Measurements from ENCODE around the gene KCNK3. TPM values are rescaled to one million over a fixed set of nuclear protein-coding genes. Genes with fewer than 3 reads are reported as not detected.

The KCNK3 gene
- total and polyA plus RNA-seq, 2 of the 13 experiments (the other 11 are each of a cell fraction or from before 2014, with no cell fraction given) = not detected

DNA sequence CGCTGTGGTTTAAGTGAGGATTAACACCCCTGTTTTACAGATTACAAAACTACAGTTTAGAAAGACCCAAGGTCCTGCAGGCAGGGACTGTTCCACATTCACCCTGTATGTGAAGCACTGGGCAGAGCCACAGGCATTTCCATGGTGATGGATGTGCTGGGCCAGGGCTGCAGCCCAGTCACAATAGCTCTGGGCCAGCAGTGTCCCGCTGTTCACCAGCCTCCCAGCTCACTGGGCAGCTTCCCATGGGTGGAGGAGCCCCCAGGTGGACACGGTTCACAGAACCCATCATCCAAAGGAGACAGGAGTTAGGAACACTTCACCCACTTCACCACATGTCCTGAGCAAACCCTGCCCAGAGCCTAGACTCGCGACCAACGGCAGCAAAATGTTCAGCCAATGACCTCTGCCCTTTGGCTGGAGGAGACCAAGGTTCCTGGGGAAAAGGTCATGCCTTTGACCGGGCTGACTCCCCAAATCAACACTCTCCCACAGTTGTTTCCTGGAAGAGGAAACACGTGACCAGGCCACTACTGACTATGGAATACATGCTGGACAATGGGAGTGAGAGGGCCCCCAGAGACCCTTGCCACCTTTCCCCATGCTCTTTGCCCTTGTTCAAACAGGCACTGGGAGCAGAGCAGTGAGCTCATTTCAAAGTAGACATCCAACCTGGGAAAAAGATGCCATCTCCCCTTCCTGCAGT lies 43.5 kb downstream of the KCNK3 start (continued):
- TF ChIP-seq HBP1 (CRISPR knock-in tag; IDR thresholded peaks at IDR 0.05; ENCODE audit: low read depth) = no peak
- no peak for TF ChIP-seq ZNF572 (CRISPR knock-in tag; IDR thresholded peaks at IDR 0.05)
- TF ChIP-seq, protein P1, sequence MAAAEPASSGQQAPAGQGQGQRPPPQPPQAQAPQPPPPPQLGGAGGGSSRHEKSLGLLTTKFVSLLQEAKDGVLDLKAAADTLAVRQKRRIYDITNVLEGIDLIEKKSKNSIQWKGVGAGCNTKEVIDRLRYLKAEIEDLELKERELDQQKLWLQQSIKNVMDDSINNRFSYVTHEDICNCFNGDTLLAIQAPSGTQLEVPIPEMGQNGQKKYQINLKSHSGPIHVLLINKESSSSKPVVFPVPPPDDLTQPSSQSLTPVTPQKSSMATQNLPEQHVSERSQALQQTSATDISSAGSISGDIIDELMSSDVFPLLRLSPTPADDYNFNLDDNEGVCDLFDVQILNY (CRISPR knock-in tag; conservative IDR thresholded peaks at IDR 0.05) = no peak
- TF ChIP-seq ZNF274 (CRISPR knock-in tag; IDR thresholded peaks at IDR 0.05) = no peak
- no peak for TF ChIP-seq ZNF598 (CRISPR knock-in tag; IDR thresholded peaks at IDR 0.05; ENCODE audit: borderline replicate concordance)
- TF ChIP-seq, protein P2, sequence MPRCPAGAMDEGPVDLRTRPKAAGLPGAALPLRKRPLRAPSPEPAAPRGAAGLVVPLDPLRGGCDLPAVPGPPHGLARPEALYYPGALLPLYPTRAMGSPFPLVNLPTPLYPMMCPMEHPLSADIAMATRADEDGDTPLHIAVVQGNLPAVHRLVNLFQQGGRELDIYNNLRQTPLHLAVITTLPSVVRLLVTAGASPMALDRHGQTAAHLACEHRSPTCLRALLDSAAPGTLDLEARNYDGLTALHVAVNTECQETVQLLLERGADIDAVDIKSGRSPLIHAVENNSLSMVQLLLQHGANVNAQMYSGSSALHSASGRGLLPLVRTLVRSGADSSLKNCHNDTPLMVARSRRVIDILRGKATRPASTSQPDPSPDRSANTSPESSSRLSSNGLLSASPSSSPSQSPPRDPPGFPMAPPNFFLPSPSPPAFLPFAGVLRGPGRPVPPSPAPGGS (CRISPR knock-in tag; IDR thresholded peaks at IDR 0.05) = no peak
- TF ChIP-seq ZNF317 (CRISPR knock-in tag; IDR thresholded peaks at IDR 0.05) = peak; percentile 96
- TF ChIP-seq SMAD9 (CRISPR knock-in tag; IDR thresholded peaks at IDR 0.05) = no peak
- no peak for TF ChIP-seq ZNF20 (CRISPR knock-in tag; IDR thresholded peaks at IDR 0.05)
- TF ChIP-seq NFRKB (IDR thresholded peaks at IDR 0.05) = no peak
- no peak; the same call in 1 of the 2 replicates for TF ChIP-seq GABPB1 (CRISPR knock-in tag; IDR thresholded peaks at IDR 0.05)
- no peak for TF ChIP-seq NFKB2 (CRISPR knock-in tag; IDR thresholded peaks at IDR 0.05; ENCODE audit: borderline replicate concordance)
- TF ChIP-seq, protein P3, sequence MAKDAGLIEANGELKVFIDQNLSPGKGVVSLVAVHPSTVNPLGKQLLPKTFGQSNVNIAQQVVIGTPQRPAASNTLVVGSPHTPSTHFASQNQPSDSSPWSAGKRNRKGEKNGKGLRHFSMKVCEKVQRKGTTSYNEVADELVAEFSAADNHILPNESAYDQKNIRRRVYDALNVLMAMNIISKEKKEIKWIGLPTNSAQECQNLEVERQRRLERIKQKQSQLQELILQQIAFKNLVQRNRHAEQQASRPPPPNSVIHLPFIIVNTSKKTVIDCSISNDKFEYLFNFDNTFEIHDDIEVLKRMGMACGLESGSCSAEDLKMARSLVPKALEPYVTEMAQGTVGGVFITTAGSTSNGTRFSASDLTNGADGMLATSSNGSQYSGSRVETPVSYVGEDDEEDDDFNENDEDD (CRISPR knock-in tag; IDR thresholded peaks at IDR 0.05; ENCODE audit: borderline replicate concordance) = no peak
- TF ChIP-seq ARNT2 (CRISPR knock-in tag; IDR thresholded peaks at IDR 0.05; ENCODE audit: low read depth) = no peak; the same call in 1 of the 2 replicates
- TF ChIP-seq NR2F1 (CRISPR knock-in tag; IDR thresholded peaks at IDR 0.05) = peak; percentile 91 to 96
- TF ChIP-seq, protein P4, sequence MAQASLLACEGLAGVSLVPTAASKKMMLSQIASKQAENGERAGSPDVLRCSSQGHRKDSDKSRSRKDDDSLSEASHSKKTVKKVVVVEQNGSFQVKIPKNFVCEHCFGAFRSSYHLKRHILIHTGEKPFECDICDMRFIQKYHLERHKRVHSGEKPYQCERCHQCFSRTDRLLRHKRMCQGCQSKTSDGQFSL (CRISPR knock-in tag; IDR thresholded peaks at IDR 0.05) = no peak
- TF ChIP-seq, protein P5, sequence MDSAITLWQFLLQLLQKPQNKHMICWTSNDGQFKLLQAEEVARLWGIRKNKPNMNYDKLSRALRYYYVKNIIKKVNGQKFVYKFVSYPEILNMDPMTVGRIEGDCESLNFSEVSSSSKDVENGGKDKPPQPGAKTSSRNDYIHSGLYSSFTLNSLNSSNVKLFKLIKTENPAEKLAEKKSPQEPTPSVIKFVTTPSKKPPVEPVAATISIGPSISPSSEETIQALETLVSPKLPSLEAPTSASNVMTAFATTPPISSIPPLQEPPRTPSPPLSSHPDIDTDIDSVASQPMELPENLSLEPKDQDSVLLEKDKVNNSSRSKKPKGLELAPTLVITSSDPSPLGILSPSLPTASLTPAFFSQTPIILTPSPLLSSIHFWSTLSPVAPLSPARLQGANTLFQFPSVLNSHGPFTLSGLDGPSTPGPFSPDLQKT (CRISPR knock-in tag; IDR thresholded peaks at IDR 0.05; ENCODE audit: borderline replicate concordance) = no peak
- TF ChIP-seq KLF9 (CRISPR knock-in tag; IDR thresholded peaks at IDR 0.05; ENCODE audit: low read depth) = no peak
- TF ChIP-seq ZNF414 (CRISPR knock-in tag; IDR thresholded peaks at IDR 0.05) = no peak
- TF ChIP-seq POLR2G (IDR thresholded peaks at IDR 0.05; ENCODE audit: low read depth, low read length) = no peak
- TF ChIP-seq TBL1XR1 (IDR thresholded peaks at IDR 0.05; ENCODE audit: borderline replicate concordance, low read length, partially characterized antibody) = peak; percentile 89
- TF ChIP-seq SNRNP70 (IDR thresholded peaks at IDR 0.05; ENCODE audit: low read depth, low read length) = no peak
- no peak for TF ChIP-seq FIP1L1 (IDR thresholded peaks at IDR 0.05; ENCODE audit: borderline replicate concordance, insufficient read depth, low read depth, low read length)

Data from HepG2 (cell line).